Neural cell (in vitro differentiated cells): Measurements from ENCODE around the gene IRF8.

Experiments used
- CTCF ChIP-seq: fragments of 450-650 bp; IDR thresholded peaks from 2 replicates; pipeline ENCODE4 v1.5.1; 2014; ENCODE audit warnings: antibody characterized with exemption, mild to moderate bottlenecking, moderate library complexity; ENCODE audit not compliant: poor library complexity, severe bottlenecking
- POLR2AphosphoS5 ChIP-seq: IDR thresholded peaks from 2 replicates; pipeline ENCODE4 v1.6.1; 2012

DNA sequence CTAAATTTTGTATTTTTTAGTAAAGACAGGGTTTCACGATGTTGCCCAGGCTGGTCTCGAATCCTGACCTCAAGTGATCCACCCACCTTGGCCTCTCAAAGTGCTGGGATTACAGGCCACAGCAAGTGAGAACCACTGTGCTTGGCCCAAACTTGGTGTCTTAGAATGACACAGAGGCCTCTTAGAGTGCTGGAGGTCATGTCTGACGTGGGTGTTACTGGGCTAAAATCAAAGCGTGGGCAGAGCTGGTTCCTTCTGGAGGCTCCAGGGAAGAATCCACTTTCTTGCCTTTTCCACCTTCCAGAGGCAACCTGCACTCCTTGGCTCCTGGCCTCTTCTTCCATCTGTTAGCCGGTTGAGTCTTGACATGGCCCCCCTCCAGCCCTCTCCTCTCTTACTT lies 53.8 kb downstream of the IRF8 start:
- no peak for TF ChIP-seq CTCF
- no peak for TF ChIP-seq POLR2AphosphoS5
